ENCODE results near the gene GPM6B. TPM values are rescaled to one million over a fixed set of nuclear protein-coding genes. Genes with fewer than 3 reads are reported as not detected.

Gene GPM6B
- total RNA-seq, 2 experiments from 2014 or later = not detected

DNA sequence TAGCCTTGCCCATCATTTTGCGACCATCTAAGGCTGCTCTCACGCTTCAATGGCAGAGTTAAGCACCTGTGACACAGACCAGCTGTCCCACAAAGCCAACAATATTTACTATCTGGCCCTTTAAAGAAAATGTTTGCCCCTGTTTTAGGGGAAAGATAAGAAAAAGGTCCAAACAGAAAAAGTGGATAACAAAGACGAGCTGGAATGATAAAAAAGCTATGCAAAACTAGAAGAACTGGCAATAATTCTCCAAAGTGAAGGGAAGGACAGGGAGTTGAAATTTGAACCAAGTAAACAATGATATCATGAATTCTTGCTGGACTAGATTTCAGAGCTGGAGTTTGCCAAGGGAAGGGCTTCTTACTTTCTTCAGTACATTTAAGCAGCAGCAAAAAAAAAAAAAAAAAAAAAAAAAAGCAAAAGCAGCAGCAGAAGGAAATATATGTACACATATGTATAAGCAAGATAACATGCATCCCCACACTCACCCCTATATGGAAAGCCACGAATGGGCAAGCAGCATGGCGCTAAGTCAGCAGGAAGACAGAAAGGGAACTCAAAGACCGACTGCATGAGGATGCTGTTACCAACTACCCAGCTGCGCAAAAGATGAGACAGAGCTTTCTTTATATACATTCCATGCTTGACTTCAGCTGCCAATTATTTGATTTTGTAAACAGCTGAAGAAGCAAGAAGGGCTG lies 94.9 kb downstream of the GPM6B start:
- Mint-ChIP-seq H3K4me1 (ENCODE audit: low read depth) (peaks cover 52% of the 10 kb centered on the region), H3K36me3 (ENCODE audit: low read depth) (peaks cover 64% of the 10 kb centered on the region), H3K9me3 (no peaks in the 10 kb centered on the region), H3K27ac (peak overlapping the region; percentile 43), H3K27me3 (no peaks in the 10 kb centered on the region), H3K4me3 (no peak overlapping the region)
- ATAC-seq = no peak
- intact Hi-C loops (cut with micrococcal nuclease) = no loop called here
- TF ChIP-seq, protein P1, sequence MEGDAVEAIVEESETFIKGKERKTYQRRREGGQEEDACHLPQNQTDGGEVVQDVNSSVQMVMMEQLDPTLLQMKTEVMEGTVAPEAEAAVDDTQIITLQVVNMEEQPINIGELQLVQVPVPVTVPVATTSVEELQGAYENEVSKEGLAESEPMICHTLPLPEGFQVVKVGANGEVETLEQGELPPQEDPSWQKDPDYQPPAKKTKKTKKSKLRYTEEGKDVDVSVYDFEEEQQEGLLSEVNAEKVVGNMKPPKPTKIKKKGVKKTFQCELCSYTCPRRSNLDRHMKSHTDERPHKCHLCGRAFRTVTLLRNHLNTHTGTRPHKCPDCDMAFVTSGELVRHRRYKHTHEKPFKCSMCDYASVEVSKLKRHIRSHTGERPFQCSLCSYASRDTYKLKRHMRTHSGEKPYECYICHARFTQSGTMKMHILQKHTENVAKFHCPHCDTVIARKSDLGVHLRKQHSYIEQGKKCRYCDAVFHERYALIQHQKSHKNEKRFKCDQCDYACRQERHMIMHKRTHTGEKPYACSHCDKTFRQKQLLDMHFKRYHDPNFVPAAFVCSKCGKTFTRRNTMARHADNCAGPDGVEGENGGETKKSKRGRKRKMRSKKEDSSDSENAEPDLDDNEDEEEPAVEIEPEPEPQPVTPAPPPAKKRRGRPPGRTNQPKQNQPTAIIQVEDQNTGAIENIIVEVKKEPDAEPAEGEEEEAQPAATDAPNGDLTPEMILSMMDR (IDR thresholded peaks at IDR 0.05) = no peak
- DNase-seq = no peak
- CTCF ChIA-PET = no interaction called here
- POLR2A ChIA-PET = interaction anchor here (0.6 to 1.1 kb wide), 2 partner anchors 23 to 33 kb away, joined by 3 to 5 read pairs; partner anchors contain the start of gene RAB9A

DNA sequence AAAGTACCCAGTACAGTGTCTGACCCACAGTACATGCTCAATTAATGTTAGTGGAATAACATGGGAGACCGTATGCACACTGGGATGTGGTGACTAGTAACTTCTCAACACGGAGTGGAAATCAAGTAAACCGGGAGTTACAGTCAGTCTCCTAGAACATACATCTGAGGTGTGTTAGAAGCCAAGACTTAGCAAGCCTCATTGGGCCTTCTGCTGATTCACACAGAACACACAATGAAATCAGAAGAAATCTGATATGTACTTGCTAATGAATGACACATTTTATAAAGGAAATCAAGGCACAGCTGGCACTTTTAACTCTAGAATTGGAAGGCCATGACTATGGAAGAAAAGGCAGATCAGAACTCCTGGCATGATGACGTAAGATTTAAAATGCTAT lies 95.5 kb downstream of the GPM6B start:
- CTCF ChIA-PET = no interaction called here
- POLR2A ChIA-PET = no interaction called here
- Mint-ChIP-seq H3K4me3 (no peak overlapping the region), H3K27ac (peak overlapping the region; percentile 46), H3K4me1 (ENCODE audit: low read depth) (peaks cover 50% of the 10 kb centered on the region), H3K9me3 (no peaks in the 10 kb centered on the region), H3K36me3 (ENCODE audit: low read depth) (peaks cover 61% of the 10 kb centered on the region), H3K27me3 (no peaks in the 10 kb centered on the region)
- ATAC-seq (no peak), DNase-seq (no peak)
- TF ChIP-seq, protein P1 (IDR thresholded peaks at IDR 0.05) = no peak
- intact Hi-C loops (cut with micrococcal nuclease) = no loop called here

Other genes starting within 250 kb of the GPM6B start
- gene EGFL6, start 247.5 kb downstream of the GPM6B start, total RNA-seq = 1 to 10 TPM; 2.1 to 2.7 TPM
- gene TCEANC, start 164.0 kb downstream of the GPM6B start, total RNA-seq = 1 to 10 TPM; 1.3 to 1.4 TPM
- 10 to 100 TPM; 30.8 to 31.7 TPM for gene RAB9A, start 128.0 kb downstream of the GPM6B start, total RNA-seq
- 10 to 100 TPM; 16.0 to 19.2 TPM for gene TRAPPC2, start 82.5 kb downstream of the GPM6B start, total RNA-seq
- 10 to 100 TPM; 32.4 to 34.5 TPM for gene OFD1, start 82.3 kb downstream of the GPM6B start, total RNA-seq
- 10 to 100 TPM; 14.7 to 15.5 TPM for gene GEMIN8, start 212.8 kb upstream of the GPM6B start, total RNA-seq

Measured in activated CD8-positive, alpha-beta T cell treated with anti-CD3 and anti-CD28 coated beads for 36 hours (primary cell).